Stimulated activated CD4-positive, alpha-beta T cell treated with anti-CD3 and anti-CD28 coated beads, Interleukin-2, amount 100 ng/mL, for 24 hours (primary cell): ENCODE results near the gene CASZ1.
A peak's percentile ranks its signal among the peaks of the same experiment; 100 is the strongest.

ENCODE experiments used
- DNase-seq, 2 donors: peaks; one replicate each; pipeline ENCODE4 v3.0.0-alpha.2; 2020

Gene CASZ1

GRCh38 chr1:10647414-10648170 is 148.9 kb downstream of the CASZ1 start:
- DNase-seq = no peak

GRCh38 chr1:10646347-10646861 is 150.0 kb downstream of the CASZ1 start:
- no peak for DNase-seq

DNA sequence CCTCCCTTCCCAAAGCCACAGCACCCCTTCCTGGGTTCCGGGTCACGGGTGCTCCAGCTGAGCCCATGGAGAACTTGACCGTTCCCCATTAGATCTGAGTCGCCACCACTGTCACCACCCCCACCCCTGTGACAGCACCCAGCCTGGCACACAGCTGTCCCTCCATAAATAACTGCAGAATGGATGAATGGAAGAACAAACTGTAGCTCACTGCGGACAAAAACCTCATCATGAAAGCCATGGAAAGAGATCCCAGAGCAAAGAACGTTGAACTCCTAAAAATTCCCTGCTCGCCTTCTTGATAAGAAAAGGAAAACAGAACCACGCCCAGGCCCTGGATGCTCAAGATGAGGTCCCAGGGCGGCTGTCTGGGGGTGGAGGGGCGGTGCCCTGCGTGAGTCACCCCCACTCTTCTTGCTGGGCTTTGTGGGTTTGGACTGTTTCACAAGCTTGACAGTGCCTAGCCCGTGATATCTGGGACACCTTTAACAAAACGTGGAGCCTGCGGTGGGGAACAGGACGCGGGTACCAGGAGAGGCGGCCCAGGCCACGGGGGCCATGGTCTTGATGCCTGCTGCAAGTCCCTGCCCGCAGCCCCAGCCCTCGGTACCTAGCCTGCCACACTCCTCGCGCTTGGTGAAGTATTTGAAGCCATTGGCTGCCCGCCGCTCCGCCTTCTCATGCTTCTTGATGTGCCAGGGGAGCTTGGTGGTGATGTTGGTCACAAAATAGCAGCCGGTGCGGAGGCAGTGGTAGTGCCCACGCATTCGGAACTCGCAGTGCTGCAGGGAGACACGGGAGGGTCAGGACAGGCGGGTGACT is 151.9 kb downstream of the CASZ1 start:
- DNase-seq = peak in 1 of 2 donors; percentile 14

DNA sequence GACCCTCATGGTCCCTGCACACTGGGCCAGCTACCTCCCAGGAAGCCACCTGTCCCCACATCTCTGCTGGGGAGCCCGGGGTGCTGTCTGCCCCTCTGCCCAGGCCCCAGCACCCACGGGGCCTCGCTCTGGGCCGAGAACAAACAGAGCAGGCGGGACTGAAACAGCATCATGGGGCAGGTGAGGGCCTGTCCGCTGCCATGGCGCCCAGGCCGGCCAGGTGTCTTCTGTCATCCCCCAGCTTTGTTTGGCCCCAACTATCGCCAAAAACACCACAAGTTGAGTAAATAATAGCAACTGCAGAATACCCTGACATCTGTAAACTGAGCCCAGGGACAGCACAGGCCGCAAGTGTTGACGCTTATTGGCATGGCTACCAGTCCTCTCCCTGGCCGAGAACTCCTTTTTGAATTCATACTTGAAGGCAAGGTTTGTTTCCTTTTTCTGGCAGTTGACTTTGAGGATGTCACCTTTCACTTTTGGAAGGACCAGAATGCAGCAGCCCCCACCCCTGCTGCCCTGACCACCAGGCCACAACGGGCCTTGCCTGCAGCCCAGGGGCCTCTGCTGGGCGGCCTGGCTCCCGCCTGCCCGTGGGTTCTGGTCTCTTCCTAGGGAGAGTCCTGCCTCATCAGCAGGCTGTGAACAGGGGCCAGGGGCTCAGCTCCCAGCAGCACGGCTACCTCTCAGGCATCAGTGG is 152.7 kb downstream of the CASZ1 start:
- no peak for DNase-seq

DNA sequence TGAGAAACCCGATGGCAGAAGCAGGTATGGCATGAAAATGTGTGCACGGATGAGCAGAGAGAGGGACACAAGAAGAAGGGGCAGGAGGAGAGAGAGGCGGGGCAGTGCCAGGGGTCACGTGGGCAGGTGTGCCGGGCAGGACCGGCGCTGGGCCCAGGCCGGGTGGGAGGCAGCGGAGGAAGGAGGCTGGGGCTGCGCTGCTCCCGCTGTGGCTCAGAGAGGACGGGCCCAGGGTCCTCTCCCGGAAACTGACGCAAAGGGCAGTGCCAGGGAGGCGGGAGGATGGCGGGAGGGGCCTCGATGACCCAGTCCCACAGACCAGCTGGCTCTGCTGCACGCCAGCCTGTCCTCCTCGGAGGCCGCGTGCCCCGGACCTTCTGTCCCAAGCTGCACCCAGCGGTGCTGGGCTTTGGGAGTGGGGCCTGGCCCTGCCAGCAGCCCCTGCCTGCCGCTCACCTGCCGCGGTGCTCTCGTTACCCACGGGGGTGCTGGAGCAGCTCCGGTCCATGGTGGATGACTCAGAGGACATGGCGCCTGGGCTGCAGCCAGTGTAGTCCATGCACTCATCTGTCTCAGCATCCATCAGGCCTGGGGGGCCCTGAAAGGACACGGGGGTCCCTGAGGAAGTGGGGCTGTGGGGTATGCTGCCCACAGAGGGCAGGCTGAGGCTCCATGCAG is 153.9 kb downstream of the CASZ1 start:
- DNase-seq = no peak

DNA sequence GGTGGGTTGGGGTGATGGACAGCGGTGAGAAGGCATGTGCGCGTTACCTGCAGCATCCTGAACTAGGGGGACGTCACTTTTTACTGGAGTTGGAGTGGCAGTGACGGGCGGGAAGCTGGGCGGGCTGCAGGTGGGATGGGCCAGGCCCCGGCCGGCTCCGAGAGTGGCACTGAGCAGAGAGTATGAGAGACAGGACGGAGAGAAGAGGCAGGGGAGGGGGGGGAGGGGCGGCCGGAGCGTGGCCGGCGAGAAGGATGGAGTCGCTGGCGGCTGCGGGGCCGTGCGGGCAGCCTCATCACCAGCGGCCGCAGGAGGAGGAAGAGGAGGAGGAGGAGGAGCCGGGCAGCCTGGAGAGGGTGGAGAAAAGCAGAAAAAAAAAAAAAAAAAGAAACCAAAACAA is 154.5 kb downstream of the CASZ1 start:
- no peak for DNase-seq

GRCh38 chr1:10640843-10641553 is 155.4 kb downstream of the CASZ1 start:
- no peak for DNase-seq

GRCh38 chr1:10639775-10640578 is 156.5 kb downstream of the CASZ1 start:
- DNase-seq = no peak

DNA sequence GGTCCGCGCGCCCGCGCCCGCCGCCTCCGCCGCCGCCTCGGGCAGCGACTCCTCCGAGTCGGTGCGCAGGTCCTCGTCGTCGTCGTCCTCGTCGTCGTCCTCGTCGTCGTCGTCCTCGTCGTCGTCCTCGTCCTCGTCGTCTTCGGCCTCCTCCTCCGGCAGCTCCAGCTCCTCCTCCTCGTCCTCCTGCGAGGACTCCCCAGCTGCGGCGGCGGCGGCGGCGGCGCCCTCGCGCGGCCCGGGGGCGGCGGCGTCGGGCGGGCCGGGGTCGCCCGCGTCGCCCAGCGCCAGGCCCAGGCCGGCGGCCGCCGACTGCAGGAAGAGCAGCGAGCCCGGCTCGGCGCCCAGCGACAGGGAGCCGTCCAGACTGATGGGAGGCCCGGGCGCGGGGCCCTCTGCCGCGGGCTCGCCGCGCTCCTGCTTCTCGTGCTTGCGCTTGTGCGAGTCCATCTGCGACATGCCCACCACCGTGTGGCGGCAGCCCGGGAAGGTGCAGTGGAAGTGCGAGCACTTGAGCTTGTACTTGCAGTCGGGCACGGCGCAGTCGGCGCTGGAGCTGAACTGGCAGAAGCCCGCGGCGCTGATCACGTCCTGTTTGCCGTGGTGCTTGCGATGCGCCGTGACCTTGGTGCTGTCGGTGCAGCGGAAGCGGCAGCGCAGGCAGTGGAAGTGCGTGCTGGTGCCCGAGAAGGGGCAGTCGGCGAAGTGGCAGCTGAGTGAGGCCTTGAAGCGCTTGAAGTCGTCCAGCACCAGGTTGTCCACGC is 157.3 kb downstream of the CASZ1 start:
- DNase-seq = no peak

GRCh38 chr1:10638559-10639005 is 157.9 kb downstream of the CASZ1 start:
- DNase-seq = no peak

DNA sequence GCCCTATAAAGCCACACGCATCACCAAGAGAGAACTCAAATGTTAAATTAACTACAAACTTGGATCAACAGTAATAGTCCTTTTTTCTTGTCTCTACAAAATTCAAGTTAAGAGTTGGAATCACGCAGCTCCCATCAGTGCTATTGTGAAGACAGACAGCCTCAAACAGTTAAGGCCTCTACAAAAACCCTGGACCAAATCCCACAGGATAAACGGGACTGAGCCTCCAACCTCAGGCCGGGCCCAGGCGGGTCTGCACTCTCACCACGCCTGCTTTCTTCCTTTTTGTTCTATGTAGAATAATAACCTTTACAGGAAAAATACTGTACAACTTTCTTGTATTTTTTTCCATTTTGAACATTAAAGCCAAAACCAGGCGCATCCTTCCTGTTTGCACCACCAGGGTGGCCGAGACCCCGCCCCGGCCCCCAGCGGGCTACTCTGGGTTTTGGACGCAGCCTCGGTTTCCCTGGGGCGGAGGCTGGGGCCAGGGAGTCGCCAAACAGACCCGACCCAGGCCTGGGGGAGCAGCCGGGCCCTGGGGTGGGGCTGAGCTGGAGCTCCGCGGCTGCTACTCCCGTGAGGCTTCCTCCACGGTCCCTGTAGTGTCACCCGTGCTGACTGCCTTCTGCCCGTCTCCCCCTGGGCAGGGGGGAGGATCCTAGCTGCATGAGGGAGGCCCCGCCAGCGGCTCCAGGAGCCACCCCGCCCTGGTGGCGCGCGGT is 158.4 kb downstream of the CASZ1 start:
- DNase-seq = no peak

DNA sequence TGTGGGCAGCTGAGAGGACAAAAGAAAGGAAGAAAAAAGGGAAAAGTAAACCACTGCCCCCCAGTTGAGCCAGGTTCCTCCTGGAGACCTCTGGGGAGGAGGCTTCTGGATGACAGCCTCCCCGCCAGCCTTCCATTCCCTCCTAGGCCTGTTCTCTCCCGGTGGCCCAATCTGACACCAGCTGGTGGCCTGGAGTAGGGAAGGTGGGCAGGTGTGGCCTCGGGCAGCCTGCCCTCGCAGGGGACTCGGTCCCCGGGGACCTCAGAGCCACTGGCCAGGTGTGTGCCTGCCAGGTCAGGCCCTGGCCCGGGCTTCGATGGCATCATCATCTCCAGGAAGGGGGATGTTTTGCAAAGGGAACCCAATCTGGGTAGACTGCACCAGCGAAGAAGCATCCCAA is 159.0 kb downstream of the CASZ1 start:
- no peak for DNase-seq

DNA sequence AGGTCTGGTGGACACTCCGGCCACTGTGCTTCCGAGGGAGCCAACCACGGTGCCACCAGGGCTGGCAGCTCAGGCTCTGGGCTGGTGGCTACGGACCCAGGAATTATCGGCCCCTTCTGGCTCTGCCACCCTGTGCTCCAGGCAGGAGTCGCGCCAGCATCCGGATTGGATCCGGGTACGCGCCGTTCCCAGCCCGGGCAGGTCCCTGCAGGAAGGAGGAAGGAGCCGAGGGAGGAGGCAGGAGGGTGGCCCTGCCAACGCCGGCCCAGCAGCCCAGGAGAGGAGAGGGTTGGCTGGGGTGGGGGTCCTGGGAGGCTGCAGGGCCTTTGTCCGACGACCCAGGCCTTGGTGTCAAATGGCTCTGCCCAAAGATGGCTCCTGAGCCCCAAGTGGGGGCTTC is 160.5 kb downstream of the CASZ1 start:
- no peak for DNase-seq

DNA sequence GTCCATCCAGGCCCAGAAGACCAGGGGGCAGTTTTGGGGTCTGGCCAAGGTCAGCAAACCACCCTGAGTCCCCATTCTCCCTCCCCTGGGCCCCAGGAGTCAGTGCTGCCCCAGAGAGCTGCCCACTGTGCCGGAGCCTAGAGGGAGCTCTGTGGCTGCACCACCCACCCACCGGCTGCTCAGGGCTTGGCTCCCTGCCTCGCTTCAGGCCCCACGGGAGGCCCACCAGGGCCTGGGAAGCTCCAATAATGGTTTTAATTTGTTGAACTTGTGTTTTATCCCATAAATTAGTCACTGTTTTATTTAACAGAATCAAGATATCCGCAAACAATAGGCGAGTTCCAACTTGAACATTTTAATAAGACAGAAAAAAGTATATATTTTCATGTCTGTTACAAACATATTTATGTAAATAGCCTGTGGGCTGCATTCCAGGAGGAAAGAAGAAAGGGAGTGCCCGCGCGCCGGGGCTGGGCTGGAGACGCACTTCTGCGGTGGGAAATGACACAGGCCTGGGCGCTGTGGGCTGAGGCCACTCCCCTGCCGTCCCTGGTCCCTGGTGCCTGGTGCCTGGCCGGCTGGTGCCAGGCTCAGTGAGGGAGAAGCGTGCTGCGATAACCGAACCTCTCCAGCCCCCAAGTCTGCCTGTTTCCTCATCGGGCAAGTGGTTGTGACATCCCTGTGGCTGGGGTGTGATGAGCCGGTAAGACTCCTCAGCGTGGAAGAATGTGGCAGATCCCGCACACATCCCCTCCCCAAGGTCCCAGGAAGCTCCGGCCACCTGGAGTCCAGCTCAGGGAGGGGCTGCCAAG is 161.2 kb downstream of the CASZ1 start:
- DNase-seq = no peak

DNA sequence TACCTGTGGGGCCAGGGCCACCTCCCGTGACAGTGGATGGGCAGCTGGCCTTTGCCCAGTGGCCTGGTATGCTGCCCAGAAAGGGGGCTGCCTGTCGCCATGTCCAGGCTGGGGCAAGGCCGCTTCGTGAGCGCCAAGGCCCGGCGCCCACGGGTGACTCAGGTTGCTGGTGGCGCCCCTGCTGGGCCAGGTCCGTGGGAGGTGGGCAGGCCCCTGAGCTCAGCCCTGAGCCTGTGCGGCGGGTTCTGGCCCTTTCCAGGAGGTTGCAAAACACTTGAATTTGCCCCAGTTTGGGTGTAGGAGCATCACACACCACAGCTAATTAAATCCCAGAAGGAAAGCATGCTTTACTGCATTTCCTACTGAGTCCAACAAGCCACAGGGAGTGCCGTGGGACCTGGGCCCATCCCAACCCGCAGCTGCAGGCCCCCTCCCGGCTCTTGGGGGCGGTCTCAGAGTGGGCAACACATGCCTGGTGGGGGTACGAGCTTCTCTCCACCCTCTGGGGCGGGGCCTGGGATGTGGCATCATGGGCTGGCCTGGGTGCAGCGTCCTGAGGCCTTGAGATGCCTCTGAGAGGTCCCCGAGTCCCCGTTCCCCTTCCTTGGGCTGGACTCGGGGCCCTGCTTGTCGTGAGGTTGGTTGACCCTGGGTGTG is 161.9 kb downstream of the CASZ1 start:
- DNase-seq = no peak

- DNase-seq = no peak
Measured at GRCh38 chr1:10634075-10634427, 162.4 kb downstream of the CASZ1 start.

DNA sequence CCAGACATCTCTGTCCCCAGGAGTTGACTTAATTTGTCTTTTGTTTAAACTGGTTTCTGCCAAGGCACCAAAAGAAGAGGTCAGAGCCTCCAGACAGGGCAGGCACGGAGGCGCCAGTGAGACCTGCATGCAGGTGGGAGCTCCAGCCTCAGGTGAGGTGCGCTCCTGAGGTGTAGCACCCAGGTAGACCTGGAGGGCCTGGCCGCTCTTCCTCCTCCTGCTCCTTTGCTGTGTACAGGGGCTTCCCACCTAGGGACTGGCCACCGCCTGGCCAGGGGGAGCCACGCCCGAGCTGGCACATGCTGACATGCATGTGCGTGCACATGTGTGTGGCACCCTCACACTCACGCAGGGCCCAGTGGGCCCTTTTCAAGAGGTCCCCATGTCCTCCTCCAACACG is 163.0 kb downstream of the CASZ1 start:
- no peak for DNase-seq

DNA sequence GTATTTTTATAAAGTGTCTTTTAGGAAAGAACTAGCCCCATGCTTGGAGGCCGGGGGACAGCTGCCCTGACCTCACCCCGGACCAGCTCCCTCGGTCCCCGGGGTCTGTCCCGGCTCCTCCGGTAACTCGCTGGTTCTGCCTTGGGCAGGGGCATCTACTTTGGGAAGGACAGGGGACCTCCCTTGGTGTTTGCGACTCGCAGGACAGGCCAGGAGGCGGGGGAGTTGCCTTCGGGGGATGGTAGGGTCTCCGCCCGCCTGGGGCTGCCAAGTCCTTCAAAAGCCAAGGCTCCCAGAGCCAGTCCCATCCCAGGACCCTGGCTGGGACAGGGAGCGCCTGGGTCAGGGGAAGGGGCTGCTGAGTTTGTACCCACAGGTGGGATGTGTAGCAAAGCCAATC is 163.8 kb downstream of the CASZ1 start:
- DNase-seq = no peak
